Kidney epithelial cell (primary cell): ENCODE results near the gene PGAP3. TPM values are rescaled to one million over a fixed set of nuclear protein-coding genes. Genes with fewer than 3 reads are reported as not detected.

Experiments
- DNase-seq: peaks from one replicate; pipeline ENCODE4 v3.0.0-alpha.2; 2010; ENCODE audit warnings: low read depth
- H3K27me3 ChIP-seq: 2 replicates; pipeline ENCODE4 v1.6.0; 2011; ENCODE audit warnings: low read length; ENCODE audit not compliant: control insufficient read depth, insufficient read depth
- H3K36me3 ChIP-seq: 2 replicates; pipeline ENCODE4 v1.5.1; 2011; ENCODE audit warnings: low read length; ENCODE audit not compliant: control insufficient read depth, insufficient read depth
- H3K4me3 ChIP-seq: 2 replicates; pipeline ENCODE4 v1.5.1; 2011; ENCODE audit warnings: low read depth, mild to moderate bottlenecking, control low read depth, low read length
- total RNA-seq: library from RNA; depleted of rRNA; stranded (reverse); fragments of >200 nt; gene quantifications from 2 replicates; pipeline ENCODE4 v1.2.3, GENCODE V29; 2015
- TF ChIP-seq, protein P1 (sequence below): IDR thresholded peaks from 2 replicates; pipeline ENCODE4 v1.5.1; 2011; ENCODE audit warnings: mild to moderate bottlenecking, moderate library complexity, low read length, control low read depth, inconsistent platforms; ENCODE audit not compliant: insufficient read depth, poor library complexity, severe bottlenecking

PGAP3 gene
- total RNA-seq, 1 donor from 2014 or later = 12.5 TPM

DNA sequence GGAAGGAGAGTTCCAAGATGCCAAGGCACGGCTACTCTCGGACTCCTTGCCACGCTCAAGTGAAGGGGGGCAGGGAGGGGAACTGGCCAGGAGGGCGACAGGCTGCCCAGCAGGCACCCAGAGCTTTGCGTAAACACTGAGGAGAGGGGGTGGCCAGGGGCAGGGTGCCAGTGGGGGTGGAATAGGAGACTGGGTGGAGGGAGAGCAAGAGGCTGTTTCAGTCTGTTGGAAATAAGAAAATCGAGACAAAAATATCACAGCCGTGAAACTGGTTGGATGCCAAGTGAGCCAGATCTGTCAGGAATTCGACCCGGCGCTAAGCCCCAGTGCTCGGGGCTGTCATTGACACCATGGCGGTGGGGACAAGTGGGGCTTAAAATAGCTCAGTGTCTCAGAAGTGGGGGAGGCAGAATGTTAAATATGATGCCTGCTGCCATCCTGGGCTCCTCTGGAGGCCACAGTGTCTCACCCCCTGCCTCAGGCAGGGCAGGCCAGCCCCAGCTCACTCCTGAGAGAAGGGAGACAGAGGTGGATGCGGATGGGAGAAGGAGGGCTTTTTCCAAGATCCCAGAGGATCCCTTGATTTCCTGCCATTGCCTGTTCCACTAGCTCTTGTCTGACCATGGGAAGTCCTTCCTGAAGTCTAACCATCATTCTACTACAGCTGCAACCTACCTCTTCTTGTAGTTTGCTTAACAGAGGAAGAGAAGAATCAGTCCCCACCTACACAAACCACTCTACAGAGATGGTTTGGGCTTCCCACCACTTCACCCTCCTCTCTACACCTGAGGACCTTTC, 10.1 kb downstream of the PGAP3 start:
- TF ChIP-seq, protein P1, sequence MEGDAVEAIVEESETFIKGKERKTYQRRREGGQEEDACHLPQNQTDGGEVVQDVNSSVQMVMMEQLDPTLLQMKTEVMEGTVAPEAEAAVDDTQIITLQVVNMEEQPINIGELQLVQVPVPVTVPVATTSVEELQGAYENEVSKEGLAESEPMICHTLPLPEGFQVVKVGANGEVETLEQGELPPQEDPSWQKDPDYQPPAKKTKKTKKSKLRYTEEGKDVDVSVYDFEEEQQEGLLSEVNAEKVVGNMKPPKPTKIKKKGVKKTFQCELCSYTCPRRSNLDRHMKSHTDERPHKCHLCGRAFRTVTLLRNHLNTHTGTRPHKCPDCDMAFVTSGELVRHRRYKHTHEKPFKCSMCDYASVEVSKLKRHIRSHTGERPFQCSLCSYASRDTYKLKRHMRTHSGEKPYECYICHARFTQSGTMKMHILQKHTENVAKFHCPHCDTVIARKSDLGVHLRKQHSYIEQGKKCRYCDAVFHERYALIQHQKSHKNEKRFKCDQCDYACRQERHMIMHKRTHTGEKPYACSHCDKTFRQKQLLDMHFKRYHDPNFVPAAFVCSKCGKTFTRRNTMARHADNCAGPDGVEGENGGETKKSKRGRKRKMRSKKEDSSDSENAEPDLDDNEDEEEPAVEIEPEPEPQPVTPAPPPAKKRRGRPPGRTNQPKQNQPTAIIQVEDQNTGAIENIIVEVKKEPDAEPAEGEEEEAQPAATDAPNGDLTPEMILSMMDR = no peak
- DNase-seq = no peak
- no peaks in the 10 kb centered on the region for H3K36me3 ChIP-seq
- no peak overlapping the region for H3K4me3 ChIP-seq
- no peaks in the 10 kb centered on the region for H3K27me3 ChIP-seq

DNA sequence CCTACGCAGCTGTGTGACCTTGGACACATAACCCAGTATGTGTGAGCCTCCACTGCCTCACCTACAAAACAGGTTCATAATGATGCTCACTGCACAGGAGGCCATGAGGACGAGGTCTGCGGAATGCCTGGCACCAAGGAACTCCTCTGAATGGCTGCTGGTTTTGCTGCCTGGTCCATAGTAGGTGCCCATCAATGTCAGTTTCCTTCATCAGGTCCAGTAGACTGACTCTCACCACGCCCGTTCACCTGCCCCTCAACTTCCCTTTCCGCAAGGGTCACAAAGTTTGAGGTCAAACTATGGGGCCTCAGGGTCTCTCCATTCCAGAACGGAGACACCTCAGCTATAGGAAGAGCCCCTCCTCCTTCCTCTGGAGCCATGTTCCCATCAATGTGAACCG, 10.8 kb downstream of the PGAP3 start:
- TF ChIP-seq, protein P1 = no peak
- H3K27me3 ChIP-seq = peaks cover under 1% of the 10 kb centered on the region
- H3K36me3 ChIP-seq = no peaks in the 10 kb centered on the region
- no peak overlapping the region for H3K4me3 ChIP-seq
- no peak for DNase-seq

DNA sequence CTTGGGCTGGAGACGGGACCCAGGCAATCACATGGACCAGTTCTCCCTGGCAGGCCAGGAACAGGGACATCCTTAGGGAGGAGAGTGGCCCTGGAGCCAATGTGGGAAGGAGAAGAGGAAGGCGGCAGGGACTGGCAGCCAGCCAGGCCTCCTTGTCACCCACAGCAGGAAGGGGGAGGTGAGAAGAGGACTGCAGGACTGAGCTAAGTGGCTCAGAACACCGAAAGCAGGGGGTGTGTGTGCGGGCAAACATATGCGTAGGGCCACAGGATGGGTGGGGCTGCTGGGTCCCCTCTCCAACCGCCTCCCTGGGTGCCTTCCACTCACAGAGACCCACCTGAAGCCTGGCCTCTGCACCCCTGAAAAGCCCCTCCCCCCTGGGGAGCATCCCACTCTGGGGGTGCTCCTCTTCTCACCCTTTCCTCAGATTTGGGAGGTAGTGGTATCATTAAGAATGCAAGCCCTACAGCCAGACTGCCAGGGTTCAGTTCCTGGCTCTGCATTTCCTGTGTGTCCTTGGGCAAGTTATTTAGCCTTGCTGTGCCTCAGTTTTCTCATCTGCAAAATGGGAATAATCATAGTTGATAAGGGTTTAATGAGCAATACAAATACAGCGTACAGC, 11.5 kb downstream of the PGAP3 start:
- no peak for DNase-seq

GRCh38 chr17:39675390-39676082, 12.3 kb downstream of the PGAP3 start:
- H3K4me3 ChIP-seq = no peak overlapping the region
- H3K27me3 ChIP-seq = peaks cover 13% of the 10 kb centered on the region
- no peaks in the 10 kb centered on the region for H3K36me3 ChIP-seq
- no peak for DNase-seq
- TF ChIP-seq, protein P1 = no peak

More for the DNA sequence above, 11.5 kb downstream of the PGAP3 start:
- TF ChIP-seq, protein P1 = no peak
- Histone ChIP-seq H3K4me3 (no peak overlapping the region), H3K36me3 (no peaks in the 10 kb centered on the region), H3K27me3 (peaks cover 7% of the 10 kb centered on the region)

GRCh38 chr17:39674702-39675389, 13.0 kb downstream of the PGAP3 start:
- no peak for DNase-seq
- H3K4me3 ChIP-seq = no peak overlapping the region
- peaks cover 17% of the 10 kb centered on the region for H3K27me3 ChIP-seq
- H3K36me3 ChIP-seq = no peaks in the 10 kb centered on the region
- TF ChIP-seq, protein P1 = no peak
